GM21723 (cell line): Measurements from ENCODE around the gene CITED2.

Experiments used
- ATAC-seq: cut with Tn5 transposase; IDR thresholded peaks from one replicate; pipeline ENCODE4 v1.9.1; 2021; ENCODE audit warnings: mild to moderate bottlenecking, moderate library complexity; ENCODE audit not compliant: unreplicated experiment

Gene CITED2

GRCh38 chr6:139334806-139335446, 39.5 kb downstream of the CITED2 start:
- ATAC-seq = no peak

DNA sequence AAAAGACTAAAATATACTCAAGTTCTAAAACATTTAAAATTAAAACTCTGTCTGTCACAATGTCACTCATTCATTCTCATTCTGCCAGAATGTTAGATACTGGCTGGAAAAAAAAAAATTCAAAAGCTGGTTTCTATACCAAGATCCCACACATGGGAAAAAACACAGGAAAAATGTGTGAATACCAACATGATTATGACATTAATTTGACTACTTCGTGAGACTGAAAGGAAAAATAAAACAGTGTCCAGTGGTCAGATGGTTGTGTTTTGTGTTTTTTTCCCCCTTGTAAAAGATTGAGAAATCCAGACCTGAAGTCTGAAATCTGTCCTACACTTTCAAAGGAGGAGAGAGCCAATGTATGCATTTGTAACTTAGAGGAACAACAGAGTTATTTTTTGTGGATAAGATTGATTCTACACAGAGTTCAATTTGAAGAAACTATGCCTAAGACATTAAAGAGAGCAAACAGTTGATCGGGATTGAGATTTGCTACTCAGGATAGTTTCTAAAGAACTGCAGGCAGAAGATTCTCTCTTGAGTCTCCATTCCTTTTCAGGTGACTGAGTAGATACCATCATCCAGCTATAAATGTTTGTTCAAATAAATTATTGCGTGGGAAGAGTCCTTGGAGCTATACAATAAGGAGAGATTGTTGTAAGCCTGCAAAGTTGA, 43.5 kb downstream of the CITED2 start:
- ATAC-seq = no peak

- ATAC-seq = no peak
Observed at GRCh38 chr6:139330306-139330705, 44.1 kb downstream of the CITED2 start.

DNA sequence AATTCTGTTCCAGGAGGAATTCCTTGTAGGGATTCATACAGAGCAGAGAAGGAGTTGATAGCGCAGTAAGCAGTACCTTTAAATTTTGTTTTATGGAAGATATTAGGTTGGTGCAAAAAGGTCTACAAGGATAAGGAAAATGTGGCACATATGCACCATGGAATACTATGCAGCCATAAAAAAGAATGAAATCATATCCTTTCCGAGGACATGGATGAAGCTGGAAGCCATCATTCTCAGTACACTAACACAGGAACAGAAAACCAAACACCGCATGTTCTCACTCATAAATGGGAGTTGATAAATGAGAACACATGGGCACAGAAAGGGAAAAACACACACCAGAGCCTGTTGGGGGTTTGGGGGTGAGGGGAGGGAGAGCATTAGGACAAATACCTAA, 45.2 kb downstream of the CITED2 start:
- ATAC-seq = no peak

DNA sequence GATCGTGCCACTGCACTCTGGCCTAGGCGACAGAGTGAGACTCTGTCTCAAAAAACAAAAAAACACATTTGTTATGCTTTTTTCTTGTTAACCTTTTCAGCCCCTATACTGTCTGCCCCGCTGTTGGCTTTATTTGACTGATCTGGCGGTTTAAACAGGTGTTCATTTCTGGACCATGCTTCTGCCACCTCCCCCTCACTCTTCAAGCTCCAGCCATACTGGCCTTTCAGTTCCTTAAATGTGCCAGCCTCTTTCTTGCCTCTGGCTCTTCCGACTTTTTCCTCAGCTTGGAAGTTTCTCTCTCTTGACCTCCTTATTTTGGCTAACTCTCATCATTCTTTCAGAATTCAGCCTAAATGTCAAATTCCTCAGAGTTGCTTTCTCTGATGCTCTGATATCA, 47.4 kb downstream of the CITED2 start:
- ATAC-seq = peak; percentile 54

GRCh38 chr6:139325686-139326085, 48.8 kb downstream of the CITED2 start:
- ATAC-seq = peak; percentile 32

DNA sequence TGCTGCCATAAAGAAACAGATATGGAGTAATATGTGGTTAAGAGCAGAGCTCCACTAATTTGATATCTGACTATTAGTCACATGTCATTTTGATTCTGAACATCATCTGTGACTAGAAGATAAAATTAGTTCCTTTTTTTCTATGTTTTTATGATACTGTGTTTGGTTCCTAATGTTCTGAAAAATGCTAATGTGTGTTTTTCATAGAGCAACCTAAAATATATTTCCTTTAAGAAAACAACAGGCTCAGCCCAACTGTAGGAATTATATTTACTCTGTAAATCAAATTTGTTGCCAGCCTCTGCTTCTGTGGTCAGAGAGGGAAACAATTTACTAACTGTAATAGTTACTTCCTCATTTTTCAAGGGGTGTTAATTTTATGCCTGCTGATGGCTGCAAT, 49.3 kb downstream of the CITED2 start:
- ATAC-seq = peak; percentile 65

DNA sequence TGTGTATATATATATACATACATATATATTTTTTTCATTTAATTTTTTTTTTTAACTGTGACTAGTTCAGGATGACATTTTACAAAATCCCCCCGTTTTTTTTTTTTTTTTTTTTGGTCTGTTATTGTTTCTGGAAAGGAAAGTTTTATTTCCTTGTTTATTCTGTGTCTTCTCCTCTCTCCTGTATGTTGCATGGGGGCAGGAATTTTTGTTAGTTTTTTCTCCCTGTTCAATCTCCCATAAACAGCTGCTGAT, 50.2 kb downstream of the CITED2 start:
- ATAC-seq = no peak

- peak; percentile 27 for ATAC-seq
Observed at GRCh38 chr6:139323511-139324300, 50.7 kb downstream of the CITED2 start.
